WTC11 (cell line): ENCODE data around the gene PHLDB1. TPM values are rescaled to one million over a fixed set of nuclear protein-coding genes. Genes with fewer than 3 reads are reported as not detected.
"Not testable (repeated sequence)": the region's sequence is repeated elsewhere in the genome, so short reads cannot be mapped to it uniquely, and the experiment has no call there.

Experiments
- ATAC-seq: fragments of 200-7000 bp; cut with Tn5 transposase; 2 replicates; pipeline ENCODE4 v1.10.0; 2021; ENCODE audit warnings: mild to moderate bottlenecking, moderate library complexity
- CTCF ChIA-PET: fragments of 300-600 bp; sonication (Branson Sonifier 250); formaldehyde crosslinking; loops from one replicate; lab custom pipeline; 2021; ENCODE audit warnings: antibody characterized with exemption; lab: Charles Lee
- POLR2A ChIA-PET: fragments of 350-600 bp; sonication (Branson Sonifier 250); formaldehyde crosslinking; loops from one replicate; lab custom pipeline; 2021; ENCODE audit warnings: antibody characterized with exemption; lab: Charles Lee
- DNase-seq: peaks from one replicate; pipeline ENCODE4 v3.0.0; 2021; ENCODE audit warnings: low spot score
- H3K27ac Mint-ChIP-seq: 2 replicates; pipeline ENCODE4 v1.8.0; 2021; ENCODE audit warnings: mixed read lengths
- H3K27me3 Mint-ChIP-seq: 2 replicates; pipeline ENCODE4 v1.8.0; 2021; ENCODE audit warnings: low read depth, mild to moderate bottlenecking, moderate library complexity, mixed read lengths
- H3K36me3 Mint-ChIP-seq: 2 replicates; pipeline ENCODE4 v1.8.0; 2021; ENCODE audit warnings: mixed read lengths
- H3K4me1 Mint-ChIP-seq: 2 replicates; pipeline ENCODE4 v1.8.0; 2022; ENCODE audit warnings: mixed read lengths
- H3K4me3 Mint-ChIP-seq: 2 replicates; pipeline ENCODE4 v1.8.0; 2021; ENCODE audit warnings: mild to moderate bottlenecking, moderate library complexity, mixed read lengths
- H3K9me3 Mint-ChIP-seq: 2 replicates; pipeline ENCODE4 v1.8.0; 2021; ENCODE audit warnings: mixed read lengths
- CDX4 ChIP-seq: fragments of 250-450 bp; sonication (Bioruptor Pico); IDR thresholded peaks from 2 replicates; pipeline ENCODE4 v1.9.0; 2021; ENCODE audit warnings: moderate library complexity, mild to moderate bottlenecking, inconsistent platforms, borderline replicate concordance
- CREM ChIP-seq: sonication (generic); formaldehyde crosslinking; IDR thresholded peaks from 2 replicates; pipeline ENCODE4 v1.8.1; 2022; ENCODE audit warnings: mild to moderate bottlenecking, missing genetic modification reagents, moderate library complexity
- FOXJ3 ChIP-seq: sonication (generic); formaldehyde crosslinking; IDR thresholded peaks from 2 replicates; pipeline ENCODE4 v1.9.0; 2021; ENCODE audit warnings: missing genetic modification reagents, mild to moderate bottlenecking, borderline replicate concordance
- FOXK1 ChIP-seq: sonication (generic); formaldehyde crosslinking; IDR thresholded peaks from 2 replicates; pipeline ENCODE4 v1.8.0; 2022; ENCODE audit warnings: mild to moderate bottlenecking, moderate library complexity, missing genetic modification reagents
- FOXP1 ChIP-seq: sonication (generic); formaldehyde crosslinking; IDR thresholded peaks from 2 replicates; pipeline ENCODE4 v1.8.0; 2022; ENCODE audit warnings: missing genetic modification reagents, mild to moderate bottlenecking, moderate library complexity, borderline replicate concordance
- FOXP4 ChIP-seq: sonication (generic); formaldehyde crosslinking; IDR thresholded peaks from 2 replicates; pipeline ENCODE4 v1.8.0; 2022; ENCODE audit warnings: mild to moderate bottlenecking, missing genetic modification reagents
- GABPB1 ChIP-seq: sonication (generic); formaldehyde crosslinking; IDR thresholded peaks from 2 replicates; pipeline ENCODE4 v1.8.1; 2023; ENCODE audit warnings: mild to moderate bottlenecking, missing genetic modification reagents
- IRF1 ChIP-seq: sonication (generic); formaldehyde crosslinking; IDR thresholded peaks from 2 replicates; pipeline ENCODE4 v1.8.0; 2023; ENCODE audit warnings: missing genetic modification reagents
- JAZF1 ChIP-seq: fragments of 250-450 bp; sonication (Bioruptor Pico); IDR thresholded peaks from 2 replicates; pipeline ENCODE4 v1.9.0; 2021; ENCODE audit warnings: moderate library complexity, mild to moderate bottlenecking, inconsistent platforms
- MXD4 ChIP-seq: fragments of 250-450 bp; sonication (Bioruptor Pico); IDR thresholded peaks from 2 replicates; pipeline ENCODE4 v1.8.0; 2021; ENCODE audit warnings: mild to moderate bottlenecking, moderate library complexity, borderline replicate concordance
- MYBL2 ChIP-seq: sonication (generic); formaldehyde crosslinking; IDR thresholded peaks from 2 replicates; pipeline ENCODE4 v1.8.1; 2023; ENCODE audit warnings: mild to moderate bottlenecking, moderate library complexity, missing genetic modification reagents
- RELA ChIP-seq: sonication (generic); formaldehyde crosslinking; IDR thresholded peaks from 2 replicates; pipeline ENCODE4 v1.8.1; 2022; ENCODE audit warnings: missing genetic modification reagents, mild to moderate bottlenecking, borderline replicate concordance
- TEAD4 ChIP-seq: sonication (generic); formaldehyde crosslinking; IDR thresholded peaks from 2 replicates; pipeline ENCODE4 v1.8.0; 2022; ENCODE audit warnings: mild to moderate bottlenecking, missing genetic modification reagents
- ZNF423 ChIP-seq: fragments of 250-450 bp; sonication (Bioruptor Pico); IDR thresholded peaks from 2 replicates; pipeline ENCODE4 v2.1.2; 2022; ENCODE audit warnings: mild to moderate bottlenecking, moderate library complexity
- ZNF425 ChIP-seq: fragments of 250-450 bp; sonication (Bioruptor Pico); conservative IDR thresholded peaks from 2 replicates; pipeline ENCODE4 v1.9.0; 2021; ENCODE audit warnings: mild to moderate bottlenecking
- total RNA-seq: library from RNA; stranded (reverse); gene quantifications from 3 replicates; pipeline ENCODE4 v1.2.3, GENCODE V29; 2021
- TF ChIP-seq, protein P1 (sequence below): sonication (generic); formaldehyde crosslinking; IDR thresholded peaks from 2 replicates; pipeline ENCODE4 v1.8.1; 2023; ENCODE audit warnings: mild to moderate bottlenecking, missing genetic modification reagents, moderate library complexity
- TF ChIP-seq, protein P2 (sequence below): sonication (generic); formaldehyde crosslinking; IDR thresholded peaks from 2 replicates; pipeline ENCODE4 v1.8.0; 2022; ENCODE audit warnings: mild to moderate bottlenecking, missing genetic modification reagents
- TF ChIP-seq, protein P3 (sequence below): sonication (generic); formaldehyde crosslinking; IDR thresholded peaks from 2 replicates; pipeline ENCODE4 v1.8.1; 2023; ENCODE audit warnings: mild to moderate bottlenecking, missing genetic modification reagents, borderline replicate concordance

Gene PHLDB1
- total RNA-seq, 1 experiment from 2014 or later, result 83.1 TPM

GRCh38 chr11:118570787-118571186, 36.6 kb upstream of the PHLDB1 start (continued):
- TF ChIP-seq ZNF425 (no peak), MYBL2 (CRISPR knock-in tag) (no peak), FOXP4 (CRISPR knock-in tag) (no peak), ZNF423 (CRISPR knock-in tag) (no peak), RELA (no peak), CDX4 (CRISPR knock-in tag) (no peak)
- TF ChIP-seq, protein P1, sequence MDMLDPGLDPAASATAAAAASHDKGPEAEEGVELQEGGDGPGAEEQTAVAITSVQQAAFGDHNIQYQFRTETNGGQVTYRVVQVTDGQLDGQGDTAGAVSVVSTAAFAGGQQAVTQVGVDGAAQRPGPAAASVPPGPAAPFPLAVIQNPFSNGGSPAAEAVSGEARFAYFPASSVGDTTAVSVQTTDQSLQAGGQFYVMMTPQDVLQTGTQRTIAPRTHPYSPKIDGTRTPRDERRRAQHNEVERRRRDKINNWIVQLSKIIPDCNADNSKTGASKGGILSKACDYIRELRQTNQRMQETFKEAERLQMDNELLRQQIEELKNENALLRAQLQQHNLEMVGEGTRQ (CRISPR knock-in tag), result no peak
- TF ChIP-seq, protein P2, sequence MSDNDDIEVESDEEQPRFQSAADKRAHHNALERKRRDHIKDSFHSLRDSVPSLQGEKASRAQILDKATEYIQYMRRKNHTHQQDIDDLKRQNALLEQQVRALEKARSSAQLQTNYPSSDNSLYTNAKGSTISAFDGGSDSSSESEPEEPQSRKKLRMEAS (CRISPR knock-in tag), result no peak

DNA sequence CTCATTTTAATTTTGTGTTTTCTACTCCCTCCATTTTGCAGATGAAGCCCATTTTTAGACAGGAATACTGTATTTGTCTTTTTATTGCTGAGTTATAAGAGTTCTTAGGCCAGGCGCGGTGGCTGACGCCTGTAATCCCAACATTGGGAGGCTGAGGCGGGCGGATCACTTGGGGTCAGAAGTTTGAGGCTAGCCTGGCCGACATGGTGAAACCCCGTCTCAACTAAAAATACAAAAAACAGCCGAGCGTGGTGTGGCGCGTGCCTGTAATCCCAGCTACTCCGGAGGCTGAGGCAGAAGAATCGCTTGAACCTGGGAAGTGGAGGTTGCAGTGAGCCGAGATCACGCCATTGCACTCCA, 35.7 kb upstream of the PHLDB1 start:
- Mint-ChIP-seq H3K4me1 (peaks cover 21% of the 10 kb centered on the region), H3K27ac (0 out of 2 replicates have a peak overlapping the region, but pooled peaks have one; percentile 10), H3K4me3 (peak overlapping the region; percentile 92)
- peak; percentile 19 for ATAC-seq
- POLR2A ChIA-PET, result interaction anchor here (1.5 kb wide), 1 partner anchor 64 kb away, joined by 8 read pairs; no protein-coding TSS in a partner anchor
- H3K36me3 Mint-ChIP-seq, H3K9me3 Mint-ChIP-seq, H3K27me3 Mint-ChIP-seq, DNase-seq, CTCF ChIA-PET: not testable (repeated sequence)
- TF ChIP-seq GABPB1 (CRISPR knock-in tag), result 0 out of 2 replicates have a peak, but pooled peaks have one; percentile 24

- peak; percentile 79 for DNase-seq
- peak; percentile 89 for ATAC-seq
- H3K27me3 Mint-ChIP-seq, result no peaks in the 10 kb centered on the region; the same call in 1 of the 2 replicates
- H3K9me3 Mint-ChIP-seq, result no peaks in the 10 kb centered on the region
- peak within 1 kb of the TSS; percentile 89 for H3K27ac Mint-ChIP-seq
- peak within 1 kb of the TSS; percentile 92 for H3K4me3 Mint-ChIP-seq
- CTCF ChIA-PET, result interaction anchor here (0.7 kb wide), 1 partner anchor 297 kb away, joined by 3 read pairs; no protein-coding TSS in a partner anchor
- H3K4me1 Mint-ChIP-seq, result peaks cover 21% of the 10 kb centered on the region
- H3K36me3 Mint-ChIP-seq, result no peaks in the 10 kb centered on the region; the same call in 1 of the 2 replicates
- POLR2A ChIA-PET, result interaction anchor here (1.5 kb wide), 1 partner anchor 63 kb away, joined by 8 read pairs; no protein-coding TSS in a partner anchor
- TF ChIP-seq TEAD4 (CRISPR knock-in tag) (no peak), JAZF1 (CRISPR knock-in tag) (no peak), RELA (0 out of 2 replicates have a peak, but pooled peaks have one; percentile 32), FOXP1 (CRISPR knock-in tag) (peak; percentile 79; the same call in 1 of the 2 replicates), FOXK1 (CRISPR knock-in tag) (peak; percentile 18; the same call in 1 of the 2 replicates), CREM (CRISPR knock-in tag) (peak; percentile 73; the same call in 1 of the 2 replicates), MXD4 (CRISPR knock-in tag) (no peak), FOXJ3 (no peak), IRF1 (CRISPR knock-in tag) (peak; percentile 39; the same call in 1 of the 2 replicates), MYBL2 (CRISPR knock-in tag) (no peak)
- TF ChIP-seq, protein P1 (CRISPR knock-in tag), result no peak
- TF ChIP-seq, protein P3, sequence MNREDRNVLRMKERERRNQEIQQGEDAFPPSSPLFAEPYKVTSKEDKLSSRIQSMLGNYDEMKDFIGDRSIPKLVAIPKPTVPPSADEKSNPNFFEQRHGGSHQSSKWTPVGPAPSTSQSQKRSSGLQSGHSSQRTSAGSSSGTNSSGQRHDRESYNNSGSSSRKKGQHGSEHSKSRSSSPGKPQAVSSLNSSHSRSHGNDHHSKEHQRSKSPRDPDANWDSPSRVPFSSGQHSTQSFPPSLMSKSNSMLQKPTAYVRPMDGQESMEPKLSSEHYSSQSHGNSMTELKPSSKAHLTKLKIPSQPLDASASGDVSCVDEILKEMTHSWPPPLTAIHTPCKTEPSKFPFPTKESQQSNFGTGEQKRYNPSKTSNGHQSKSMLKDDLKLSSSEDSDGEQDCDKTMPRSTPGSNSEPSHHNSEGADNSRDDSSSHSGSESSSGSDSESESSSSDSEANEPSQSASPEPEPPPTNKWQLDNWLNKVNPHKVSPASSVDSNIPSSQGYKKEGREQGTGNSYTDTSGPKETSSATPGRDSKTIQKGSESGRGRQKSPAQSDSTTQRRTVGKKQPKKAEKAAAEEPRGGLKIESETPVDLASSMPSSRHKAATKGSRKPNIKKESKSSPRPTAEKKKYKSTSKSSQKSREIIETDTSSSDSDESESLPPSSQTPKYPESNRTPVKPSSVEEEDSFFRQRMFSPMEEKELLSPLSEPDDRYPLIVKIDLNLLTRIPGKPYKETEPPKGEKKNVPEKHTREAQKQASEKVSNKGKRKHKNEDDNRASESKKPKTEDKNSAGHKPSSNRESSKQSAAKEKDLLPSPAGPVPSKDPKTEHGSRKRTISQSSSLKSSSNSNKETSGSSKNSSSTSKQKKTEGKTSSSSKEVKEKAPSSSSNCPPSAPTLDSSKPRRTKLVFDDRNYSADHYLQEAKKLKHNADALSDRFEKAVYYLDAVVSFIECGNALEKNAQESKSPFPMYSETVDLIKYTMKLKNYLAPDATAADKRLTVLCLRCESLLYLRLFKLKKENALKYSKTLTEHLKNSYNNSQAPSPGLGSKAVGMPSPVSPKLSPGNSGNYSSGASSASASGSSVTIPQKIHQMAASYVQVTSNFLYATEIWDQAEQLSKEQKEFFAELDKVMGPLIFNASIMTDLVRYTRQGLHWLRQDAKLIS, result no peak
Measured at GRCh38 chr11:118572061-118572980, 35.1 kb upstream of the PHLDB1 start, which contains the start of gene ARCN1. ARCN1 (plus strand) TSS chr11:118572409; CDS start chr11:118572548, 139 bp downstream.
